GM12872 (cell line): ENCODE measurements around the gene KRTAP16-1.

Experiments
- TF ChIP-seq, protein P1 (sequence below): IDR thresholded peaks from 3 replicates; pipeline ENCODE4 v1.5.1; 2011; ENCODE audit warnings: low read depth, mild to moderate bottlenecking, low read length, moderate library complexity; ENCODE audit not compliant: insufficient read depth

Gene KRTAP16-1

DNA sequence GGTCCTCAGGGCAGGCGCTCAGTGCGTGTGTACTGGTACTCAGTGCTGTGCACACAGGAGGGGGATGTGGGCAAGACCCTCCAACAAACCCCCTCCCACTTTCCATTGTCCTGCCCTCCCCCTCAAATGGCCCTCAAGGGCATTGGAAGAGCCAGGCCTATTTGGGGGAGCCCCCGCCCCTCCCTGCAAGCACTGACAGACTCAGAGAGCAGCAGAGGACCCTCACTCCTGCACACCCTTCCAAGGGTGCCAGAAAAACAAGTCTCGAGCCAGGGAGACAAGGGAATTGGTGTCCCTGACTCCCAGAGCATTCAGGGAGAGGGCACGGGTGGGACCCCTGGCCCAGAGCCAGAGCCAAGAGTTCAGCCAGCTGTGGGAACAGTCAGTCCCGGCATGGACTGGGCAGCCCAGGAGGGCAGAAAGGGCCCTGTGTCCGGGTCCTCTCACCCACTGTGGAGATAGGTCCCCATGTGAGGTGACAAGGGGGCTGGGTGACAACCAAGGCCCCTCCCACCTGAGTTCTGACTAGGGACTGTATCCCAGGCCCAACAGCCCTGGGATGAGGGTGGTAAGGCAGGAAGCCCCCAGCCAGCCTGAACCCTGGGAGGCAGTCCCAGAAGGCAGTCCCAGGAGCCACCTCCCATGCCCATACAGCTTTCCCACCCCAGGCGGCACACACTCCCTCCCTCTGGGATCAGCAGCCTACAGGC lies 18.5 kb upstream of the KRTAP16-1 start:
- TF ChIP-seq, protein P1, sequence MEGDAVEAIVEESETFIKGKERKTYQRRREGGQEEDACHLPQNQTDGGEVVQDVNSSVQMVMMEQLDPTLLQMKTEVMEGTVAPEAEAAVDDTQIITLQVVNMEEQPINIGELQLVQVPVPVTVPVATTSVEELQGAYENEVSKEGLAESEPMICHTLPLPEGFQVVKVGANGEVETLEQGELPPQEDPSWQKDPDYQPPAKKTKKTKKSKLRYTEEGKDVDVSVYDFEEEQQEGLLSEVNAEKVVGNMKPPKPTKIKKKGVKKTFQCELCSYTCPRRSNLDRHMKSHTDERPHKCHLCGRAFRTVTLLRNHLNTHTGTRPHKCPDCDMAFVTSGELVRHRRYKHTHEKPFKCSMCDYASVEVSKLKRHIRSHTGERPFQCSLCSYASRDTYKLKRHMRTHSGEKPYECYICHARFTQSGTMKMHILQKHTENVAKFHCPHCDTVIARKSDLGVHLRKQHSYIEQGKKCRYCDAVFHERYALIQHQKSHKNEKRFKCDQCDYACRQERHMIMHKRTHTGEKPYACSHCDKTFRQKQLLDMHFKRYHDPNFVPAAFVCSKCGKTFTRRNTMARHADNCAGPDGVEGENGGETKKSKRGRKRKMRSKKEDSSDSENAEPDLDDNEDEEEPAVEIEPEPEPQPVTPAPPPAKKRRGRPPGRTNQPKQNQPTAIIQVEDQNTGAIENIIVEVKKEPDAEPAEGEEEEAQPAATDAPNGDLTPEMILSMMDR: no peak

DNA sequence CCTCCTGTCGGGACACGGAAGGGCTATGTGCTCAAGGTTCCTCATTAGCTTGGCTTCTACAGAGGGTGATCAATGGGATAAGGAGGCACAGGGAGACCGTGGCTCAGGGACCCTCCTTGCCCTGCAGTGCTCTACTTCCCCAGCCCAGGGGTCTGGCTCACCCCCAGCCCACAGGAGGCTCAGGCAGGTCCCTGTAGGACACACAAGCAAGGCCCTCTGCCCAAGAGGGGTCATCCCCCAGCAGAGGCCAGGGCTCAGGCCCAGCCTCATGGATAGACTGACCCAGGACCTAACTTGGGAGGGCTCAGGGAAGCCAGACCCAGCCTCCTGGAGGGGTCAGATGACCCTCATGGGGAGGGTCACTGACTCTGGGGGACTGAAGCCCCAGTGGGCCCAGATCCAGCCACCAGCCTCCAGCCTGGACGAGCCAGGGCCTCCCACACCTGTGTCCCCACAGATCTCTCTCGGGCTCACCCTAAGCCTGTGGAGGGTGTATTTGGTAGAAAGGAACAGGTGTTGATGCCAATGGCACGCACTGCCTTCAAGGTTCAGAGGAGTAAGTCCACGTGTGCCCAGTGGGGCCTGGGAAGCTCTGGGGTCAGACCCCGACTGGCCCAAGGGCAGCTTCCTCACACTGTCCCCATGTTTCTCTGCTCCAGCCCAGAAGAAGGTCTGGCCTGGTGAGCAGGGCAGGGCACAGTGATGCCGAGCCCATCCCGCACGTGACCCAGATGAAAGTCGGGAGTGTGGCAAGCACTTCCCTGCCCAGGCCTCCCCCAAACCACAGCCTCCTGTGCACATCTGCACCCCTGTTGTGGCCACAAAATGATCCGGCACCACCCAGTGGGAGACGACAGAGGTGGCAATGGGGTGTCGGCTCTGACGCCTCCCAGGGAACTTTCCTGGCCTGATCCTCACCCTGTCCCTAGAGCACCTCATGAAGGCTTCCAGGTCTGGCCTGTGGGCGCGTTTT lies 17.4 kb upstream of the KRTAP16-1 start:
- TF ChIP-seq, protein P1: 0 out of 3 replicates have a peak, but pooled peaks have one; percentile 2

DNA sequence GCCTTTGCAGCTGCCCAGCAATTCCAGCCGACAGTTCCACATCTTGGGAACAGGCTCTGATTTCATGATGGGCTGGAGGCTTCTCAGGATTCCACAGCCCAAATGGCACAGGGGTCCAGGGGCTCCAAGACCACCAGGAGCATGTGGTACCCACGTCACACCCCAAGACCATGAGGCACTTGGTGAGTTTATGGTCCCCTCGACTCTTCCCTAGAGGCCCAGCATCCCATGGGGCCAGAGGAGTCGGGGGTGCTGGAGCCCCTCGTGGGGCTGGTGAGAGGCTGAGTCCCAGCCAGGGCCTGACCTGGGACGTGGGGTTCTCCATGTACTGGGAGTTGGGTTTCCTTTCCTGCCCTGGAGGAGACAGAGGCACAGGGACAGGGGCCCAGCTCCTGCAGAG lies 16.5 kb upstream of the KRTAP16-1 start:
- TF ChIP-seq, protein P1: no peak

DNA sequence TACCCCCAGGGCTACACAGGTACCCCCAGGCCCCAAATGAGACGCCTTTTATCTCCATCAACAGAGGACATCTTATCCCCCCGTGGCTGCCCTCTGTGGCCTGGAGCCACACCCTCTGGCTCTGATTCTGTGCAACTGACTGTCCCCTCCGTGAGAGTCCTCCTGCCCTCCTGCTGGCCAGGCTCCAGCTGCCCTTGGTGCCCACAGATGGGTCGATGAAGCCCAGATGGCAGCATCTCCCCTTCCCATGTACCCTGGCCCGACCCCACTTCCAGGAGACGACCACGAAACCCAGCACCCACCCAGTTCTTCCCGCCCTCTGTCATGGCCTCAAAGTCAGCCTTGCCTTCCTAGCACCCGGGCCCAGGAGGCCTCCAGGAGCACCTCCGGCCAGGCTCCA lies 16.0 kb upstream of the KRTAP16-1 start:
- TF ChIP-seq, protein P1: no peak

DNA sequence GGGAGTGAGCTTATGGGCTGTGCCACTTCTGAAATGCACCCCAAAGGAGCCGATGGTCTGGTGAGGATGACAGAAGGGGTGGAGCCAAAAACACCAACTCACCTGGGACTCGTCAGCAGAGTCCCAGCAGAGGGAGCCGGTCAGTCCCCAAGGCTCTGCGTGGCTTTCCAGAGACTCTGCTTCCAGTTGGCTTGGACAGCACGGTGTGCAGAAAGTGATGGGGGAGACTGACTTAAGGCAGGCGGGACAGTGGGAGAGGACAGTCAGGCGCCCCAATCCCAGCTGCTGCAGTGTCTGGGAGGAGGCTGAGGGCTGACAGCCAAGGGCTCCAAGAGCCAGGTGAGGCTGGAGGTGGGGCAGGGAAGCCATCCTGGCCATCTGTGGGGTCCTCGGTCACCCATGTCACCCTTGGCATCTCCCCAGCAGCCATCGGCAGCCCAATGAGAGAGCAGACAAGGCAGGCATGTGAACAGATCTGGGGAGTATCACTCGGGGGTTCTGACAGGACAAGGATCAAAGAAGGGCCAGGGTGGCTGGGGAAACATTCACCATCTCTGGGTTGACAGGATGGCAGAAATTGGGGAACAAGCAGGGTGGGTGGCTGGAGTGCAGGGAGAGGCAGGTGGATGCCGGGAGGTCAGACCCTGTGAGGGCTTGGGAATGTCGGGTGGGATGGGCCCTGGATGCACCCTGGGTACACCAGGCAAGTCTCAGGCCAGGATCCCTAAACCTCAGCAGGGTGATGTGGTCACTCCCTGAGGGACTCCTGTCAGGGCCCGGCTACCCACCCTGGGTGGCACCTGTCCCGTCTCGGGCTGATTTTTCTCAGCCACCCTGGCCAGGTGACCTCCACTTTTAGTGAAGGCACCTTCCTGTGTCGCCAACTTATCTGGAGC lies 15.3 kb upstream of the KRTAP16-1 start:
- TF ChIP-seq, protein P1: peak; percentile 44

DNA sequence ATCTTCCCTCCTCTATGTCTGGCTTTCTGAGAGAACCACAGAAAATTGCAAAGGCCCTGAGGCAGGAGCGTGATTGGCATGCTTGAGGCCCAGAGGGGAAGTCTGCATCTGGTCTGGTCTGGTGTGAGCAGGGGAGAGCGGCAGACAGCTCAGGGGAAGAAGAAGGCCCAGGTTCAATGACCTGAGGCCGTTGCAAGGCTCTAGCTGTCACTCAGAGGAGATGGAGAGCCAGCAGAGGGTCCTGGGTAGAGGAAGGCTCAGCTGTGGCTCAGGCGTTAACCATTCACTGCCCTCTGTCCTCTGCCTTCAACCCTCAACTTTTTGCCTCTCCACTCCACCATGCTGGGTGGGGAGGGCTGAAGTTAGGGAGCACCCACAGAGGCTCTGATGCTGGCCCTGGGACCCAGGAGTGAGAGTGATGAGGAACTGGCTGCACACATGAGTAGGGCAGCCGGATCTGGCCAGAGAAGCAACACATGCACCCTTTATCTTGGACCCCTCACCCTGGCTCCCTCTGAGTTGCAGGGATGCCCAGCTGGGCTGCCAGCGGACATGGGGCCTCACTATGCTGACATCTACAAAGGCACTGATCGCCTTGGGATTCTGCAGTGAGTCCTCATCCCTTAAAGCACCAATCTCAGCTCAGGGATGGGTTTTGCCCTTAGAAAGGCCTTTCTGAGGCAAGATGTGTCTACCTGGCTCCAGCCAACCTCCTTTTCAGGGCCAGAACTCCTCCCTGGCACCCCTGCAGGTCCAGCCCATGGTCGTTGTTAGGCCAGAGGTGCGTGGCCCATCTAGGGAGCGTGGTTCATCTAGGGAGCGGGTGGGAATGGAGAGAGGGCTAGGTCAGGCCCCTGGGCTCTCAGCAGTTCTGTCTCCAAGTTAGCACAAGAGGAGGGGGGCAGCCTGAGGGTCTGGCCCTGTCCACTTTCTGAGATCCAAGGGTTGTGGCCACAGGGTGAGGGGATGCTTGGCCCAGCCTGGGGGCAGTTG lies 14.1 kb upstream of the KRTAP16-1 start:
- TF ChIP-seq, protein P1: no peak
